ENCODE results near the gene HSD17B8.

HSD17B8 gene

GRCh38 chr6:33168284-33168601 is 36.2 kb upstream of the HSD17B8 start:
- H3K4me3 Mint-ChIP-seq, result no peak overlapping the region
- no peaks in the 10 kb centered on the region for H3K4me1 Mint-ChIP-seq (ENCODE audit: low read depth)
- no peaks in the 10 kb centered on the region for H3K36me3 Mint-ChIP-seq (ENCODE audit: low read depth)
- peaks cover 3% of the 10 kb centered on the region for H3K27me3 Mint-ChIP-seq
- no peaks in the 10 kb centered on the region for H3K9me3 Mint-ChIP-seq
- no peak overlapping the region for H3K27ac Mint-ChIP-seq

GRCh38 chr6:33168639-33169038 is 35.8 kb upstream of the HSD17B8 start:
- Mint-ChIP-seq H3K27ac (no peak overlapping the region), H3K9me3 (no peaks in the 10 kb centered on the region), H3K36me3 (ENCODE audit: low read depth) (no peaks in the 10 kb centered on the region), H3K27me3 (peaks cover 3% of the 10 kb centered on the region), H3K4me1 (ENCODE audit: low read depth) (no peaks in the 10 kb centered on the region), H3K4me3 (no peak overlapping the region)

GRCh38 chr6:33169291-33170175 is 34.9 kb upstream of the HSD17B8 start:
- Mint-ChIP-seq H3K36me3 (ENCODE audit: low read depth) (no peaks in the 10 kb centered on the region), H3K27me3 (no peaks in the 10 kb centered on the region), H3K27ac (no peak overlapping the region), H3K4me1 (ENCODE audit: low read depth) (no peaks in the 10 kb centered on the region), H3K9me3 (no peaks in the 10 kb centered on the region), H3K4me3 (no peak overlapping the region)

GRCh38 chr6:33170176-33171015 is 34.1 kb upstream of the HSD17B8 start:
- Mint-ChIP-seq H3K4me1 (ENCODE audit: low read depth) (no peaks in the 10 kb centered on the region), H3K27me3 (no peaks in the 10 kb centered on the region), H3K4me3 (no peak overlapping the region), H3K9me3 (no peaks in the 10 kb centered on the region), H3K27ac (no peak overlapping the region), H3K36me3 (ENCODE audit: low read depth) (no peaks in the 10 kb centered on the region)

GRCh38 chr6:33171016-33171879 is 33.2 kb upstream of the HSD17B8 start:
- no peaks in the 10 kb centered on the region for H3K4me1 Mint-ChIP-seq (ENCODE audit: low read depth)
- no peaks in the 10 kb centered on the region for H3K9me3 Mint-ChIP-seq
- H3K27me3 Mint-ChIP-seq, result no peaks in the 10 kb centered on the region
- H3K27ac Mint-ChIP-seq, result no peak overlapping the region
- H3K4me3 Mint-ChIP-seq, result no peak overlapping the region
- no peaks in the 10 kb centered on the region for H3K36me3 Mint-ChIP-seq (ENCODE audit: low read depth)

GRCh38 chr6:33171880-33172687 is 32.4 kb upstream of the HSD17B8 start:
- Mint-ChIP-seq H3K27ac (no peak overlapping the region), H3K4me1 (ENCODE audit: low read depth) (no peaks in the 10 kb centered on the region)

GRCh38 chr6:33172688-33173534 is 31.5 kb upstream of the HSD17B8 start:
- H3K27me3 Mint-ChIP-seq, result no peaks in the 10 kb centered on the region
- H3K4me1 Mint-ChIP-seq (ENCODE audit: low read depth), result no peaks in the 10 kb centered on the region
- no peak overlapping the region for H3K4me3 Mint-ChIP-seq
- H3K27ac Mint-ChIP-seq, result no peak overlapping the region
- no peaks in the 10 kb centered on the region for H3K36me3 Mint-ChIP-seq (ENCODE audit: low read depth)
- no peaks in the 10 kb centered on the region for H3K9me3 Mint-ChIP-seq

More at GRCh38 chr6:33171880-33172687, 32.4 kb upstream of the HSD17B8 start:
- Mint-ChIP-seq H3K4me3 (no peak overlapping the region), H3K9me3 (no peaks in the 10 kb centered on the region), H3K27me3 (no peaks in the 10 kb centered on the region), H3K36me3 (ENCODE audit: low read depth) (no peaks in the 10 kb centered on the region)

- Mint-ChIP-seq H3K27ac (no peak overlapping the region), H3K36me3 (ENCODE audit: low read depth) (no peaks in the 10 kb centered on the region), H3K27me3 (no peaks in the 10 kb centered on the region), H3K9me3 (no peaks in the 10 kb centered on the region), H3K4me1 (ENCODE audit: low read depth) (no peaks in the 10 kb centered on the region), H3K4me3 (no peak overlapping the region)
Observed at GRCh38 chr6:33173535-33174180, 30.8 kb upstream of the HSD17B8 start.

GRCh38 chr6:33174784-33175183 is 29.7 kb upstream of the HSD17B8 start:
- no peaks in the 10 kb centered on the region for H3K36me3 Mint-ChIP-seq (ENCODE audit: low read depth)
- H3K4me3 Mint-ChIP-seq, result no peak overlapping the region
- H3K27me3 Mint-ChIP-seq, result no peaks in the 10 kb centered on the region
- H3K27ac Mint-ChIP-seq, result no peak overlapping the region
- H3K4me1 Mint-ChIP-seq (ENCODE audit: low read depth), result no peaks in the 10 kb centered on the region
- no peaks in the 10 kb centered on the region for H3K9me3 Mint-ChIP-seq

- H3K9me3 Mint-ChIP-seq, result no peaks in the 10 kb centered on the region
- H3K27ac Mint-ChIP-seq, result no peak overlapping the region
- no peaks in the 10 kb centered on the region for H3K27me3 Mint-ChIP-seq
- H3K4me1 Mint-ChIP-seq (ENCODE audit: low read depth), result no peaks in the 10 kb centered on the region
- no peaks in the 10 kb centered on the region for H3K36me3 Mint-ChIP-seq (ENCODE audit: low read depth)
- H3K4me3 Mint-ChIP-seq, result no peak overlapping the region
Observed at GRCh38 chr6:33175436-33176069, 28.9 kb upstream of the HSD17B8 start.

- Mint-ChIP-seq H3K9me3 (no peaks in the 10 kb centered on the region), H3K4me1 (ENCODE audit: low read depth) (no peaks in the 10 kb centered on the region), H3K36me3 (ENCODE audit: low read depth) (no peaks in the 10 kb centered on the region), H3K4me3 (no peak overlapping the region), H3K27me3 (no peaks in the 10 kb centered on the region), H3K27ac (no peak overlapping the region)
Observed at GRCh38 chr6:33176906-33177305, 27.5 kb upstream of the HSD17B8 start.

- no peak overlapping the region for H3K27ac Mint-ChIP-seq
Observed at GRCh38 chr6:33177552-33178446, 26.7 kb upstream of the HSD17B8 start.

More at GRCh38 chr6:33177552-33178446, 26.7 kb upstream of the HSD17B8 start:
- H3K27me3 Mint-ChIP-seq, result no peaks in the 10 kb centered on the region
- H3K36me3 Mint-ChIP-seq (ENCODE audit: low read depth), result peaks cover 3% of the 10 kb centered on the region
- peaks cover 3% of the 10 kb centered on the region for H3K4me1 Mint-ChIP-seq (ENCODE audit: low read depth)
- peaks cover 3% of the 10 kb centered on the region for H3K9me3 Mint-ChIP-seq
- H3K4me3 Mint-ChIP-seq, result no peak overlapping the region
